HG02885 (cell line): Measurements from ENCODE around the gene PRKACA.
A peak's percentile ranks its signal among the peaks of the same experiment; 100 is the strongest.

ENCODE experiments used
- ATAC-seq: cut with Tn5 transposase; IDR thresholded peaks from one replicate; pipeline ENCODE4 v1.9.1; 2021; ENCODE audit warnings: mild to moderate bottlenecking; ENCODE audit not compliant: unreplicated experiment, poor library complexity

The PRKACA gene

DNA sequence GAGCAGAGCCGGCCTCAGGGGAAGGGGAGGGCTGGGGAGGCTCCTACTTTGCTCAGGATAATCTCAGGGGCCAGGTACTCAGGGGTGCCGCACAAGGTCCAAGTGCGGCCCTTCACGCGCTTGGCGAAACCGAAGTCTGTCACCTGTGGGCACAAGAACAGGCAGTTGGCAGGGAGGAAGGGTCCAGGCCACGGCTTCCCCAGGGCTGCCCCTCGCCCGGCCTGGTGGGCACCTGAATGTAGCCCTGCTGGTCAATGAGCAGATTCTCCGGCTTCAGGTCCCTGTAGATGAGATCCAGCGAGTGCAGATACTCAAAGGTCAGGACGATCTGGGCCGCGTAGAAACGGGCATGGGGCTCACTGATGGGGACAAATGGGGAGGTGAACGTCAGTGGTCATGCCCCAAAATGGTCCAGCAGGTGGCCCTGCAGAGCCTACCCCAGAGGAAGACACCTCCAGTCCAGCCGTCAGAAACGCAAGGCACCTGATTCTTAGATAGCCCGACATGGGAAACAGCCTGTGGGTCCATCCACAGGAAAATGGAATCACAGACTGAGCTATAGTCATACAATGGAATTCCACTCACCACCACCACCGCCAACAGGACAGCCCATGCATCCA lies 19.9 kb downstream of the PRKACA start:
- no peak for ATAC-seq

DNA sequence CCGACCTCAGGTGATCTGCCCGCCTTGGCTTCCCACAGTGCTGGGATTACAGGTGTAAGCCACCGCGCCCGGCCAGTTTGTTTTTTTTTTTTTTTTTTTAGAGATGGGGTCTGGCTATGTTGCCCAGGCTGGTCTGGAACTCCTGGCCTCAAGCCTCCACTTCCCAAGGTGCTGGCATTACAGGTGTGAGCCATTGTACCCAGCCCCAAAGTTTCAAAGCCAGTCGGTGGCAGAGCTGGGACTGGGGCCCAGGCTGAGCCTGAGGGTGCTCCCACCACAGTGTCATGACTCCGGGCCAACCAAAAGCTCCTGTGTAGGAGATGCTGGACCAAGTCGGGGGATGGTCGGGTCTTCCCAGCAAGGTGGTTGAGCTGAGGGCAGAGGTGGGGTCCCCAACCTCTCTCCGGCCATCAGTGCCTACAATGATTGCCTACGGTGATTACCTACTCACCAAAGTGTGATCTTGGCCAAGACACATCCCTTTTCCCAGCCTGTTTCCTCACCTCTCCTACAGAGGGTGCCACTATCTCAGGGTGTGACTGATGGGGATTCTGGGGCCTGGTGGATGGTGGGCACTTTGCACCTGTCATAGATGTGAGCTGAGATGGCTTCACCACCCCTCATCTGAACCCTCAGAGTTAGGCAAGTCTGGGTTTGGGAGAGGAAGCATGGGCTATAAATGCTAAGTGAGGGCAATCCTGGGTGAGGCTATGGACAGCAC lies 21.1 kb downstream of the PRKACA start:
- no peak for ATAC-seq

DNA sequence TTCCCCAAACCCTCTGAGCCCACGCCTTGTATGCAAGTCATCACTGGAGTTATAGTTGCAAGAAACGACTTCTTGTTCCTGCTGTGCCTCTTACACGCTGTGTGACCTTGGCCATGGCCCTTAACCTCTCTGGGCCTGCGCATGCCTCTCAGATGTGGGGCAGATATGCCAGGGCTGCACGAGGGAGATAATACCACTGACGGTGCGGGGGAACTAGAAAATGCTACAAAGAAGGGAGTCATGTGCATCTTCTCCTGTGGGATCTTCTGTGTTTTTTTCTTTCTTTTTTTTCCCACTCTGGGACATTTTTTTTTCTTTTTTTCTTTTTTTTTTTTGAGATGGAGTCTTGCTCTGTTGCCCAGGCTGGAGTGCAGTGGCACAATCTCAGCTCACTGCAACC lies 22.7 kb downstream of the PRKACA start:
- ATAC-seq: no peak

DNA sequence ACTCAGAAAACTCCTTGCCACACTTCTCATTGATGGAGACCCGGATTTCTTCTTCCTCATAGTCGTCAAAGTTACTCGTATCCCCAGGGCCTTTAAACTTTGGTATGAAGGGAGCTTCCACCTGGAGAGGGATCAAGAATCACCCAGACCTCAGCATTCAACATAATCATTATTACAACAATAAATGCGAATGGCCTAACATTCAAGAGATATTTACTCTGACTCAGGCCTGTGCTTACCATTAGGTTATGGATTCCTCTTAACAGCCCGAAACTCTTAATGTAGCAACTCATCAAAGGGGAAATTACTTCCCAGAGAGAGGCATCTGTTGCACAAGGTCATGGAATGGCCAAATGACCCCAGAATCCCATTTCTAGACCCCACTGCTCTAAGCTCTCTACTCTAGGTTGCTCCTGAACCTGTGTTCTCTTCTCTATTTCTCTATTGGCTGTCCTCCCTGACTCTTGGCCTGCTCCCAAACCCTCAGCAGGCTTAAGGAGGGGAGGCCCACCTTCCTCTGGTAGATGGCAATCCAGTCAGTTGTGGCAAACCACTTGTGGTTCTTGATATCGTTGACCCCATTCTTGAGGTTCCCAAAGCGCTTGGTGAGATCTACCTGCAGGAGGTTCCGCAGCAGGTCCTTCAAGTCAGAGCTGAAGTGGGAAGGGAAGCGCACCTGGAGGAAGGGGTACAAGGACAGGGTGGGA lies 24.3 kb downstream of the PRKACA start:
- no peak for ATAC-seq

DNA sequence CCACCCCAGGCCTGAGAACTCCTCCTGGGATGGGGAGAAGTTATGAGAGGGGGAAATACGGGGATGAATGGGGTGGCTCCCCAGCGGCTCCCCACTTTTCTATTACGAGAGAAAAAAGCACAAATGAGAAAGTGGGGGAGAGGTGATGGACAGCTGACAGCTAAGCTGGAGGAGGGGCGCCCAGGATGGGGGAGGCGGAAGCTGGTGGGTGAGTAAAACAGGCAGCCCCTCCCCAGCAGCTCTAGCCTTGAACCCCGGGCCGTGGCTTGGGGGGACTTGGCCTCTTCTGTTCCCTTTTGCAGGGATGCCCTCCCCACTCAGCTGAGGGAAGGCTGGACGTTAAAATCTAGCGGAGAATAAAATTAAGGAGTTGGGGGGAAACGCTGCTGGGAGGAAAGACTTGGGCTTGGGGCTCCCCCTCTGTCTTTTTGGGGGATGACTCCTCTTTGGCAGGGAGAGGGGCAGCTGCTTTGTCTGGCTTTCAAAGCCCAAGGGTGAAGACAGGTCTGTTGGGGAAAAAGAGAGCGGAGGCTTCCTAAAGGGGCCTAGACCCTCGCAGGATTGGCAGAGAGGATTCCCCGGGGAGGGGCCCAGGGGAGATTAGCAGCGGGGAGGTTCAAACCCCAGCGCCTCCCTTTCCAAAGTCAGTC lies 25.6 kb downstream of the PRKACA start:
- ATAC-seq: no peak

DNA sequence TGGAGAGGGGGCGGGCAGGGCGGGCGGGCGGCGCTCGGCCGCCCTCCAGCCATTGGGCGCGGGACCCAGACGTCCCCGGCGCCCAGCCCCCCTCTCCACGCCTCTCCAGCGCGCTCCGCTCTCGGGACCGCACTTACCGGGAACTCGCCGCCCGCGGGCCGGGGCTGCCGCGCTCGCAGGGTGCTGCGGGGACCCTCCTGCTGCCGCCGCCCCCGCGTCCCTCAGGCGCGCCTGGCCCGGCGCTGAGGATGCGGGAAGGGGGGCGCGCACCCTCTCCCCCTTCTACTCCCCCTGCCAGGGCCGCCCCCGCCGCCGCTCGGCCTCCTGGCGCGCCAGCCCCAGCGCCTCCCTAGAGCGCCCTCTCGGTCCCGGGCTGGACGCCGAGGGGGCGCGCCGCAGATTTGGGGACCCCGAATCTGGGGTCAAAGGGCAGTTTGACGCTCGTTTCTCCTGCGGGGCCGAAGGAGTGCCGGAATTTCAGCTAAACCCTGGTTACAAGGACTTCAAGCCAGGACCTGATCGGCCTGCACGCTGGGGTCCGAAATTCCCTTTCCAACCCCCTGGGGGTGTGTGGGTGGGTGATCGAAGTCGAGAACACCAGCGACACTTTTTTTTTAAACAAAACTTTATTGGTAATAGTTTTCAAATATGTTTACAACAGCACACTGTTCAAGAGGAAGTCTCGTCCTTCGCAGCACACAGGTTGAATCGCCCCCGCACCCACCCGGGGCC lies 26.3 kb downstream of the PRKACA start:
- ATAC-seq: peak; percentile 68

DNA sequence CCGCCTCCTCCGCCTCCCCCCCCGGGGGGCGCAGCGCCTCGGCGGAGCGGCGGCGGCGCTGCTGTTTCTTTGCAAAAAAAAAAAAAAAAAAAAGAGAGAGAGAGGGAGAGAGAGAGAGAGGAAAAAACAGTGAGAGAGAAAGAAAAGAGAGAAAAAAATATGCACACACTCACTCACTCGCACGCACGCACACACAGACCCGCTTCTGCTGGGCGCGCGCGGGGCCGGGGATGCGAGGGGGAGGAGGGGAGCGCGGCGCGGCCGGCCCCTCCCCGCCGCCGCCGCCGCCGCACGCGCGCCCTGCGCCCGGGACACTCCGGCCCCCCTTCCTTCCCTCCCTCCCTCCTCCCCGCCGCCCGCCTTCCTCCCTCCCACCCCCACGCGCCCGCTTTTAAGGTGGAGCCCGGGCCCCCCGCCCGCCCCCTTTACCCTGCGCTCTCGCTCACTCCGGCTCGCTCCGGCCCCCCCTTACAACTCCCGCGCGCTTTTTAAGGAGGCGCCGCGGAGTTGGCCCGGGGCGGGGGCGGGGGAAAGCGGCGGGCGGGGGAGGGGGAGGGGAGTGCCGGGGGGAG lies 27.0 kb downstream of the PRKACA start, which contains the start of gene SAMD1:
Gene SAMD1 (minus strand): TSS at position 243 of the 572 bp plus-strand sequence.
- peak; percentile 48 for ATAC-seq

DNA sequence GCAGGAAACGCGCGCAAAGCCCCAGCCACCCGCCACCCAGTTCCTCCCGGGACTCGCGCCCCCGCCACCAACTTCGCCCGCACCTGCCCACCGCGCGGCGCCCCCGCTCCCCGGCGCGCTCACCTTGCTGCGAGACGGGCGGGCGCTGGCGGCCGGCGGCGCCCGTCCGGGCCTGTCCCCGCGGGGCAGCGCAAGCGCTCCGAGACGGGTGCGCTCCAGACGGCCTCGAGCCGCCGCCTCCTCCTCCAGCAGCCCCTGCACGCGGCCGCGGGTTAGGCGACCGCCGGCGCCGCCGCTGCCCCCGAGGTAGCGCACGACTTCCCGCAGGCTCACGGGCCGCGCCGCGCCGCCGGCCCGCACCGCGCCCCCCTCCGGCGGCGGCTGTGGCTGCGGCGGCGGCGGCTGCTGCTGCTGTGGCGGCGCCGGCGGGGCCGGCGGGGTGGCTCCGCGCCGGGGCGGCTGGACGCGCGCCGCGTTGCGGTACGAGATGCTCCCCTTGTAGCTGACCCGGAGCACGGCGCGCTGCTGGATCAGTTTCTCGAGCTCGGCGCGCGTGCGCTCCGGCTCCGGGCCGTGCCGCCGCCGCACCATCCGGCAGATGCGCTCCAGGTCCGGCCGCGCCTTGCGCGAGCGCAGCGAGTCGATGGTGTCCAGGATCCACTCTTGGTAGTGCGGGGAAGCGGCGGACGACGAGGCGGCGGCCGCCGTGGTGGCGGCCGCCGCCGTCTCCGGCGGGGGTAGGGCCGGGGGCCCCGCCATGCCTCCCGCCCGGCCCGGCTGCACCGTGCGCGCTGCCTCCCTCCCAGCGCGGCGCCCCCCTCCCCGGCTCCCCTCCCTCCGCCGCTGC lies 27.7 kb downstream of the PRKACA start:
- peak; percentile 23 for ATAC-seq

DNA sequence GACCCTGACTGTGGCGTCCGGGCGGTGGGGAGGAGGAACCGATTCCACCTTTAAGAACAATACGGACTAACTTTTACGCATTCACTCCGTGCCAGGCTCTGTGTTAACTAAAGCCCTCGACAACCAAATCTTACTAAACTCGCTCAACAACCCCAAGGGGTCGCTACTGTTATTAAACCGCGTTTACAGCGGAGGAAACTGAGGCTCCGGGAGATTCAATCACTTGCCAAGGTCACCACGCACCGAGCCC lies 28.2 kb downstream of the PRKACA start:
- no peak for ATAC-seq

DNA sequence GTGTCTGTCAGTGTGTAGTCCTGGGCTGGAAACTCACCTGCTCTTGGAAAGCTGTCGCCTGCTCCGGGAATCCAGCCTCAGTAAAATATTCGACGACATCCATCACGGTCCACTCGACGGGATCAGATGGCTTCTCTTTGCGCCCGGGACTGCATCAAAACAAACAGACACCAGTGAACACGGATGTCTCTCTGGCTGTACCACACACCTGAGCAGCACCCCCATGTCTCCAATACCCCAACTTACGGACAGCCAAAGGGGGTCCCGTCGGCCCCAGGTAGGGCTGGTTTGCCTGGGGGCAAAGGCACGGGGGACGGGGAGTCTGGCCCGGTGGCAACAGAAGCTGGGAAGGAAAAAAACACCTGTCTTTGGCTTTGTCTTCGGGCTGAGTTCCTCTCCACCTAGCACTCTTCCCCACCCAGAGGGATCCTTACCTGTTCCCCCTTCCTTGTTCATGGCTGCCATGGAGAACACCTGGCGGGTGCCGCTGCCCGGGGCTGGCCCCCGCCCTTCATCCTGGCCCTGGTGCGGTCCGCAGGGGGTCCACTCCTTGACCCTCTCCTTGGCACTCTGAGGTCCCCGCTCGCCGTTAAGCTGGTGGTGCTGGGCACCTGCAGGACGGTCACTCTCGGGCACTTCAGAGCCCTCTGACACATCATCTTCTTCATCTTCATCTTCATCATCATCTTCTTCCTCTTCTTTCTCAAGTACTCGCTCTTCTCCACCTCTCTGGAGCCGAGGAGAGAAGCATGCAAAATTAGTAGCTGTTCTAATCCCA lies 28.7 kb downstream of the PRKACA start:
- ATAC-seq: no peak

DNA sequence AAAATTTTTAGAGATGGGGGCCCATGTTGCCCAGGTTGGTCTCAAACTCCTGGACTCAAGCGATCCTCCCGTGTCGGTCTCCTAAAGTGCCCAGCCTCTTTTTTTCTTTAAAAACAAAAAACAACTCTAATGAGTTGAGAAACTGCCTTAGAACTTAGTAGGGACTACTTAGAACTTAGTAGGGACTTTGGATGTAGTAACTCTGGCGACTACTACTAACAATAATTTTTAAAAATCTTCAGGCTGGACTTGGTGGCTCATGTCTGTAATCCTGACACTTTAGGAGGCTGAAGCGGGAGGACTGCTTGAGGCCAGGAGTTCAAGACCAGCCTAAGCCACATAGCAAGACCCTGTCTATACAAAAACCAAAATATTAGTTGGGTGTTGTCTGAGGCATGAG lies 31.5 kb downstream of the PRKACA start:
- no peak for ATAC-seq

DNA sequence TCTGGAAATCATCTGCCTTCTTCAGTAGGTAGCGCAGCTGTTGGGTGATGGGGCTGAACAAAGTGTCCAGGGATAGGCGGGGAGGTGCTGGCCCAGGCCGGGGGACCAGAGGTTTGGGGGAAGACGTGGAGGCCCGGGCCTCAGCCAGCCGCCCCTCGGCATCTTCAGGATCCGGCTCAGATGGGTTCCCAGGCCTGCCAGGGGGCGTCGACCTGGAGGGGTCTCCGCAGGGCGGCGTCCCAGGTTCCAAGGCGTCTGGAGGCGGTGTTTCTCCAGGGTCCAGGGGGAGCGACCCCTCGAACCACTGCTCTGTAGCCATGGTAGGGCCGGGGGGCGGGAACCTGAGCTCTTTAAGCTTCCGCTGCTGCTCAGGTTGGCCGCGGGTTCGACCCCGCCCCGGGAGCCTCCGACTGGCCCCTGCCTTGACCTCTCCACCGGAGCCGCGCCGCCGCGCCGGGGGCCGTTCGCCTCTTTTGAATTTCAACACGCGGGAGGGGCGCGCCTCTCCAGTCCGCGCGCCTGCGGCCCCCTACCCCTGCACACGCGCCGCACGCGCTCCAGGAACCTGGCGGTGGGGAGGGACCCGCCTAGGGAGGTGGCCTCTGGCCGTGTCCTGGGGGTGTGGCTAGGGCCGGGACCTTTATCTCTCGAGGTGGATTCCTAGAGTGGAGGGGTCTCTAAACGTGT lies 32.1 kb downstream of the PRKACA start, which contains the start of gene C19orf67:
Gene C19orf67 (minus strand): TSS at position 475 of the 687 bp plus-strand sequence. CDS start 156 bp downstream, at position 319.
- no peak for ATAC-seq

DNA sequence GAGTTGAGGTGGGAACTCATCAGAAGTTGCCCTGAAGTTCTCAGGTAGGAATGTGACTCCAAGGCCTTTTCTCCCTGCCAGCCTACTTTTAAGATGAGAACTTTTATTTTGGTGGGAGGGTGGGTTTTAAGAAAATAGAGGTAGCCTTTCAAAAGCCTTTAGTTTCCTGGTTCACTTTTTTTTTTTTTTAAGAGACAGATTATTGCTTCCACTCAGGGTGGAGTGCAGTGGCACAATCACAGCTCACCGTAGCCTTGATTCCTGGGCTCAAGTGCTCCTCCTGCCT lies 34.9 kb downstream of the PRKACA start:
- ATAC-seq: no peak

DNA sequence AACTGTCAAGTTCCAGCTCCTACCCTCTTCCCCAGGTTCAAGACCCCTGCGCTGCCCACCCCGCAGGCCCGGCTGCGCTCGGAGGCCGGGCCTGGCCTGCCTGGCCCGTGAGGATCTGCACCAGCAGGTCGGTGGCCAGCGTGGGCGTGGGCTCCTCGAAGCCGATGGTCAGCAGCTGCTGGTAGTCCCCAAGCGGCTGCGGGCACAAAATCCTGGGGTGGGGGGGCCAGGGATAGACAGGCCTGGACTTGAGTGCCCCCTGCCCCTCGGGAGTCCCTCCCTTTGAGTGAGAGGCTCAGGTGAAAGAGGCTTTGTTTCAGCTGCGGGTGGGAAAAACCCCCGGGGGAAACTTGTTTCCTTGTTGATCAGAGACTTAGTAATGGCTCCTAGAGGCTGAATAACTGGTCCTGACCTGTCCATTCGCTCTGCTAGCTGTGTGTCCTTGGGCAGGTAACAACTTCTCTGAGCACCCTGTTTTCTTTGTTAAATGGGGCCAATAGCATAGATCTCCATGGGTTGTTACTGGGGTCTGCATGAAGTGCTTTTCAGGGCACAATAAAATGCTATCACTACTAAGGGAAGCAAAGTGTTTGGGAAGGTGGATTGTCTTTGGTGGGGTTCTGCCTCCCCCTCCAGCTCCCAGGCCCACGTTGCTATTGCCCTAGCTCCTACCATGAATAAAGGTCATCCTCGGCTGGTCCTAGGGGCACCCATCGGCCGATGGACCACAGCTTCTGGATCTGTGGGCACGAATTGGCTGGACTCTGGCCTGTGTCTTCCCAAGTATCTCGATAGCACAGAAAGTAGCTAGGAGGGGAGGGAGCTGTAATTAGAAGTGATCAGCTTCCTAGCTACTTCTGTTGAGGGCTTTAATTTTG lies 35.5 kb downstream of the PRKACA start:
- peak; percentile 1 for ATAC-seq

DNA sequence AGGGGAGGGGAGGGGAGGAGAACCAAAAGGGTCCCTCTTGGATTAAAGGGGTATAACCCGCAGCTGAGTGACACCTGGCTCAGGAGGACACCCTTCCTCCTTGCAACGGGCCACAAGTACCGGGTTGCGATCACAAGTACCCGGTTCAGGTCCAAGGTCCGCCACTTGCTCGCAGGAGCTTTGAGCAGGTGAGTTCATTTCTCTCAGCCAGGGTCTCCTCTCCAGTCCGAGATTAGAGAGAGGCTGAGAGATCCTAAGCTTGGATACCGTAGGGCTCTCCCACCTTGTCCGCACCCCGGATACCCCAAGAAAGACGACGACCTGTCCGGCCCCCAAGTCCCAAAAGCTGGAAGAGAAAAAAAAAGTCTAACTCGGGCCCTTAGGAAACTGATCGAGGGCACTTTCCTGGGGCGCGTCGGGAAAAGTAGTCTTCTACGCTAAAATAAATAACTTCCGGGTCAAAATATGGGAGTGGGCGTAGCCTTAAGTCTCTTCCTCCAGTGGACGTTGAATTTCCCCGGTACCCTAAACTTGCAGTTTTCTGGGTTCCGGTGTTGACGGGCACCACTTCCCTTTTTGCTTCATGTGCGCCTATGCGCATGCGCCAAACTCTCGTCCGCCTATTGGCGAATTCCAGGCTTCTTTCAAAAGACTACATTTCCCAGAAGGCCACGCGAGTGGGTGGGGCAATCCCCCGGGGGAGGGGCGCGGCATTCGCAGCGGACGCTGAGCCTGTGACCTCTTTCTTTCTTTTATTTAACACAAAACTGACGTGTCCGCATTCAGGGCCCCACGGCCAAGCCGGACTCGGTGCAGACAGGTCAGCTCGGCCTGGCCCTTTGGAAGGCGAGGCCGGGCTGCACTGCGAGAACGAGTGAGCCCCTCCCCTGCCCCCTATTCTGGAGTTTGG lies 36.4 kb downstream of the PRKACA start:
- peak; percentile 89 for ATAC-seq

DNA sequence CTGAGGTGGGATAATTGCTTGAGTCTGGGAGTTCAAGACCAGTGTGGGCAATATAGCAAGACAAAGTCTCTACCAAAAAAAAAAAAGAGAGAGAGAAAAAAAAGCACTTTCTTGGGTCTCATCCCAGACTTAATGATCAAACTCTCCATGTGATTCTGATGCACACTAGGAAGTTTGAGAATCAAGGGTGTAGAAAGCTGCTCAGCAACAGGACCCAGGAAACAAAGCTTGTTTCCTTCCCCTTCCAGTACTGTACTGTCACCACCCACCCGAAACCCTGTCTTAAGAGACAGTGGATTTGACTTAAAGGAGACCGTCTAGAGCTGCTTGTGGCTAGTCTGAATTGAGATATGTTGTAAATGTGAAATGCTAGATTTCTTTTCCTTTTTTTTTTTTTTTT lies 39.2 kb downstream of the PRKACA start:
- ATAC-seq: no peak
